Measurements from ENCODE around the gene EYA2.
"Not testable (repeated sequence)": the region's sequence is repeated elsewhere in the genome, so short reads cannot be mapped to it uniquely, and the experiment has no call there.

EYA2 gene

DNA sequence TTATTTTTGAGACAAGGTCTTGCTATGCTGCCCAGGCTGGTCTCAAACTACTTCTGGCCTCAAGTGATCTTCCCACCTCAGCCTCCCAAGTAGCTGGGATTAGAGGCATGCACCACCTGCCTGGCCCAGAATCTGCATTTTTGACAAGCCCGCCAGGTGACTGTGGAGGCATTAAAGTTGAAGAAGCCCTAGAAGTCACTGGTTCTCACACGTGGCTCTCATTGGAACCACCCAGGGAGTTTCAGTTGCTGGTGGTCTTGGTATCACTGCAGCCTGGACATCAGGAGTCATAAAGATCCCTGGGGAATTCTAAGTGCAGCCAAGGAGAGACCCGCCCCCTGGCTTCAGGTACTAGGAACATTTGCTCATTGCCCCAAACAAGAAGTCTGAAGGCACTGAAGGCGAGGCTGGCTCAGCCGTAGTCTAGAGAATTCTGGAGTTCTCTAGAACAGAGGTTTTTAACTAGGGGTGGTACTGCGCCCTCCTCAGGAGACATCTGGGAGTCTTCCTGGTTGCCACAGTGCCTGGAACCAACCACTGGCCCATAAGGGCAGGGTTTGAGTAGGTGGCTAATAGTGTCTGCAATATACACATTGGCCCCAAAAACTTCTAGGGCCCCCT lies 279.1 kb downstream of the EYA2 start:
- Histone ChIP-seq H3K27ac (ENCODE audit: low read depth, low read length) (no peak overlapping the region), H3K36me3 (ENCODE audit: control insufficient read depth, insufficient read depth, low read length) (no peaks in the 10 kb centered on the region), H3K9ac (ENCODE audit: low read length) (no peak overlapping the region), H3K4me1 (ENCODE audit: control insufficient read depth, insufficient read depth, low read length) (no peaks in the 10 kb centered on the region), H3K4me3 (ENCODE audit: low read length) (no peak overlapping the region), H3K27me3 (ENCODE audit: control insufficient read depth, insufficient read depth, low read length) (no peaks in the 10 kb centered on the region)

- Histone ChIP-seq H3K4me3 (ENCODE audit: low read length) (no peak overlapping the region), H3K36me3 (ENCODE audit: control insufficient read depth, insufficient read depth, low read length) (no peaks in the 10 kb centered on the region), H3K4me1 (ENCODE audit: control insufficient read depth, insufficient read depth, low read length) (no peaks in the 10 kb centered on the region), H3K27me3 (ENCODE audit: control insufficient read depth, insufficient read depth, low read length) (no peaks in the 10 kb centered on the region), H3K27ac (ENCODE audit: low read depth, low read length) (no peak overlapping the region), H3K9ac (ENCODE audit: low read length) (no peak overlapping the region)
Observed at GRCh38 chr20:47174456-47175243, 280.0 kb downstream of the EYA2 start.

GRCh38 chr20:47175493-47175892 lies 280.9 kb downstream of the EYA2 start:
- H3K36me3 ChIP-seq (ENCODE audit: control insufficient read depth, insufficient read depth, low read length): no peaks in the 10 kb centered on the region
- no peaks in the 10 kb centered on the region for H3K4me1 ChIP-seq (ENCODE audit: control insufficient read depth, insufficient read depth, low read length)
- H3K4me3 ChIP-seq (ENCODE audit: low read length): no peak overlapping the region
- no peaks in the 10 kb centered on the region for H3K27me3 ChIP-seq (ENCODE audit: control insufficient read depth, insufficient read depth, low read length)
- H3K9ac ChIP-seq (ENCODE audit: low read length): no peak overlapping the region
- no peak overlapping the region for H3K27ac ChIP-seq (ENCODE audit: low read depth, low read length)

DNA sequence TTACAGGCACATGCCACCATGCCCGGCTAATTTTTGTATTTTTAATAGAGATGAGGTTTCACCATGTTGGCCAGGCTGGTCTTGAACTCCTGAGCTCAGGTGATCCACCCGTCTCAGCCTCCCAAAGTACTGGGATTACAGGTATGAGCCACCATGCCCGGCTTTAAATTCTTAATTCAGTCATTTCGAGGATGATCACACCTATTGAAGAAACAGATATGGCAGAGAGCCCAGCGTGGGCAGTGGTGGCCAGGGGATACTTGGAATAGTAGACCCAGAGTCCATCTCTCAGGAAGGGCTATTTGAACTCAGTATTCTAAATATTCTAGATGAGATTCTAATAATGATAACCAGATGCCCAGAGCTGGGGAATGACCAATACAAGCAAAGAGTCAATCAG lies 281.6 kb downstream of the EYA2 start:
- H3K27me3 ChIP-seq (ENCODE audit: control insufficient read depth, insufficient read depth, low read length); H3K36me3 ChIP-seq (ENCODE audit: control insufficient read depth, insufficient read depth, low read length); H3K27ac ChIP-seq (ENCODE audit: low read depth, low read length); H3K9ac ChIP-seq (ENCODE audit: low read length); H3K4me1 ChIP-seq (ENCODE audit: control insufficient read depth, insufficient read depth, low read length); H3K4me3 ChIP-seq (ENCODE audit: low read length): not testable (repeated sequence)

GRCh38 chr20:47178277-47178676 lies 283.6 kb downstream of the EYA2 start:
- H3K4me1 ChIP-seq (ENCODE audit: control insufficient read depth, insufficient read depth, low read length): no peaks in the 10 kb centered on the region
- no peaks in the 10 kb centered on the region for H3K27me3 ChIP-seq (ENCODE audit: control insufficient read depth, insufficient read depth, low read length)
- no peaks in the 10 kb centered on the region for H3K36me3 ChIP-seq (ENCODE audit: control insufficient read depth, insufficient read depth, low read length)
- H3K4me3 ChIP-seq (ENCODE audit: low read length): no peak overlapping the region
- no peak overlapping the region for H3K9ac ChIP-seq (ENCODE audit: low read length)
- no peak overlapping the region for H3K27ac ChIP-seq (ENCODE audit: low read depth, low read length)

DNA sequence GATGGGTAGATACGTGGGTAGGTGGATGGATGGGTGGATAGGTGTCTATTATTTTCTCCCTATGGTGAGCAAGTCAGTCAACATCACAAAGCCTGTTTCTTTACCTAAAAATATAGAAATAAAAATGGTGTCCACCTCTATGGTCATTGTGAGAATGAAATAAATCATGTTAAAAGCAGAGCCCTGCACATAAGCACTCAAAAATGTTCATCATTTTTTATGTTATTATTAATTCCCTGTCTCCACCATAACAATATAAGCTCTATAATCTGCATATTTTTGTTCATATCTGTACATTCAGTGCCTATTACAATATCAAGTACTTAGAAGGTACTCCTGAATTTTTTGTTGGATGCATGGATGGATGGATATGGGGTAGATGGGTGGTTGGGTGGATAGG lies 284.2 kb downstream of the EYA2 start:
- Histone ChIP-seq H3K27ac (ENCODE audit: low read depth, low read length) (no peak overlapping the region), H3K9ac (ENCODE audit: low read length) (no peak overlapping the region), H3K27me3 (ENCODE audit: control insufficient read depth, insufficient read depth, low read length) (no peaks in the 10 kb centered on the region), H3K36me3 (ENCODE audit: control insufficient read depth, insufficient read depth, low read length) (no peaks in the 10 kb centered on the region), H3K4me1 (ENCODE audit: control insufficient read depth, insufficient read depth, low read length) (no peaks in the 10 kb centered on the region), H3K4me3 (ENCODE audit: low read length) (no peak overlapping the region)

- Histone ChIP-seq H3K9ac (ENCODE audit: low read length) (no peak overlapping the region), H3K4me3 (ENCODE audit: low read length) (no peak overlapping the region), H3K27me3 (ENCODE audit: control insufficient read depth, insufficient read depth, low read length) (no peaks in the 10 kb centered on the region), H3K4me1 (ENCODE audit: control insufficient read depth, insufficient read depth, low read length) (no peaks in the 10 kb centered on the region), H3K27ac (ENCODE audit: low read depth, low read length) (no peak overlapping the region), H3K36me3 (ENCODE audit: control insufficient read depth, insufficient read depth, low read length) (no peaks in the 10 kb centered on the region)
Observed at GRCh38 chr20:47179267-47179666, 284.6 kb downstream of the EYA2 start.

DNA sequence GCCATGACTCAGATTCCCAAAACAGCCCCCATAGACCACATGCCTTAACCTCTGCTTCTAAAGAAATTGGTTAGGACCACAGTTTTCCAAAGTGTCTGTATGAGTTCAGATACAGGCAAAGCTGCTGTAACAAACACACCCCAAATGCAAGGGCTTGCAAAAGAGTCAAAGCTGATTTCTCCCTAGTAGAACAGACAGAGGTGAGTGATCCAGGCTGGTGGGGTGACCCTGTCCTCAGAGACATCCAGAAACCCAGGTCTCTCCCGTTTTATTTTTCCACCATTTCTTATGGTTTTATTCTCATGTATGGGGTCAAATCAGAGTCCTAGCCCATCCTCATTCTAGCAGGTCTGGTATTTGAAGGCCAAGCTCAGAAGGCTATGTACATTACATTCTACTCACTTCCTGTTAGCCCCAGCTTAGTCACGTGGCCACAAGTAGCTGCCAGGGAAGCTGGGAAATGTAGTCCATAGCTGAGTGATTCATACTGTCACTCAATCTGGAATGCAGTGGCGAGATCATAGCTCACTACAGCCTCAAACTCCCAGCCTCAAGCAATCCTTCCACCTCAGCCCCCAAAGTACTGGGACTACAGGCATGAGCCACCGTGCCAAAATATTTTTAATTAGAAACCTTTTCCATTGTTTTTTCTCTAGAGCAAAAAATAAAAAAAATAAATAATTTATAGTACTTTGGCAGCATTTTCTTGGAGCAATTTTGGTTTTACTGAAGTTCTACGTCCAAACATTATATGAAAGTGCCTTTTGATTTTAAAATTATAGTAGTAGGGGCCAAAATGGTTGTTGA lies 286.6 kb downstream of the EYA2 start:
- H3K9ac ChIP-seq (ENCODE audit: low read length): no peak overlapping the region
- no peak overlapping the region for H3K4me3 ChIP-seq (ENCODE audit: low read length)
- no peak overlapping the region for H3K27ac ChIP-seq (ENCODE audit: low read depth, low read length)
- H3K4me1 ChIP-seq (ENCODE audit: control insufficient read depth, insufficient read depth, low read length): no peaks in the 10 kb centered on the region
- no peaks in the 10 kb centered on the region for H3K36me3 ChIP-seq (ENCODE audit: control insufficient read depth, insufficient read depth, low read length)
- no peaks in the 10 kb centered on the region for H3K27me3 ChIP-seq (ENCODE audit: control insufficient read depth, insufficient read depth, low read length)

GRCh38 chr20:47183367-47183766 lies 288.7 kb downstream of the EYA2 start:
- Histone ChIP-seq H3K4me3 (ENCODE audit: low read length) (no peak overlapping the region), H3K9ac (ENCODE audit: low read length) (no peak overlapping the region), H3K27me3 (ENCODE audit: control insufficient read depth, insufficient read depth, low read length) (no peaks in the 10 kb centered on the region), H3K27ac (ENCODE audit: low read depth, low read length) (no peak overlapping the region), H3K4me1 (ENCODE audit: control insufficient read depth, insufficient read depth, low read length) (no peaks in the 10 kb centered on the region), H3K36me3 (ENCODE audit: control insufficient read depth, insufficient read depth, low read length) (no peaks in the 10 kb centered on the region)

- no peak overlapping the region for H3K27ac ChIP-seq (ENCODE audit: low read depth, low read length)
- H3K4me1 ChIP-seq (ENCODE audit: control insufficient read depth, insufficient read depth, low read length): no peaks in the 10 kb centered on the region
- H3K27me3 ChIP-seq (ENCODE audit: control insufficient read depth, insufficient read depth, low read length): no peaks in the 10 kb centered on the region
- H3K4me3 ChIP-seq (ENCODE audit: low read length): no peak overlapping the region
- H3K9ac ChIP-seq (ENCODE audit: low read length): no peak overlapping the region
- no peaks in the 10 kb centered on the region for H3K36me3 ChIP-seq (ENCODE audit: control insufficient read depth, insufficient read depth, low read length)
Observed at GRCh38 chr20:47187450-47188195, 293.0 kb downstream of the EYA2 start.

GRCh38 chr20:47188540-47188939 lies 293.9 kb downstream of the EYA2 start:
- no peak overlapping the region for H3K27ac ChIP-seq (ENCODE audit: low read depth, low read length)
- H3K4me1 ChIP-seq (ENCODE audit: control insufficient read depth, insufficient read depth, low read length): no peaks in the 10 kb centered on the region
- H3K9ac ChIP-seq (ENCODE audit: low read length): no peak overlapping the region
- no peaks in the 10 kb centered on the region for H3K27me3 ChIP-seq (ENCODE audit: control insufficient read depth, insufficient read depth, low read length)
- H3K4me3 ChIP-seq (ENCODE audit: low read length): no peak overlapping the region
- H3K36me3 ChIP-seq (ENCODE audit: control insufficient read depth, insufficient read depth, low read length): no peaks in the 10 kb centered on the region

GRCh38 chr20:47189060-47189459 lies 294.4 kb downstream of the EYA2 start:
- Histone ChIP-seq H3K27me3 (ENCODE audit: control insufficient read depth, insufficient read depth, low read length) (no peaks in the 10 kb centered on the region), H3K4me1 (ENCODE audit: control insufficient read depth, insufficient read depth, low read length) (no peaks in the 10 kb centered on the region), H3K4me3 (ENCODE audit: low read length) (no peak overlapping the region), H3K36me3 (ENCODE audit: control insufficient read depth, insufficient read depth, low read length) (no peaks in the 10 kb centered on the region), H3K27ac (ENCODE audit: low read depth, low read length) (no peak overlapping the region), H3K9ac (ENCODE audit: low read length) (no peak overlapping the region)

Data from rectal smooth muscle tissue (tissue), 1 donor.